RWPE2 (cell line): ENCODE measurements around the gene DCUN1D3.

Experiments used
- ATAC-seq: fragments of 200-7000 bp; cut with Tn5 transposase; 3 replicates; pipeline ENCODE4 v1.9.1; 2021; ENCODE audit warnings: low read depth
- DNase-seq: peaks from one replicate; pipeline ENCODE4 v3.0.0-alpha.2; 2020; ENCODE audit warnings: low spot score
- H3K27ac ChIP-seq: fragments of 450-650 bp; 2 replicates; pipeline ENCODE4 v1.5.1; 2017; ENCODE audit warnings: mild to moderate bottlenecking; ENCODE audit not compliant: poor library complexity, severe bottlenecking
- H3K27me3 ChIP-seq: fragments of 250-450 bp; sonication (Bioruptor Pico); 2 replicates; pipeline ENCODE4 v1.5.1; 2021; ENCODE audit warnings: mild to moderate bottlenecking, moderate library complexity; ENCODE audit not compliant: insufficient read depth, poor library complexity, severe bottlenecking
- H3K36me3 ChIP-seq: fragments of 250-450 bp; sonication (Bioruptor Pico); 2 replicates; pipeline ENCODE4 v1.5.1; 2020; ENCODE audit warnings: low read depth, mild to moderate bottlenecking, moderate library complexity
- H3K4me1 ChIP-seq: fragments of 250-450 bp; sonication (Bioruptor Pico); 2 replicates; pipeline ENCODE4 v1.5.1; 2021; ENCODE audit warnings: mild to moderate bottlenecking, moderate library complexity; ENCODE audit not compliant: insufficient read depth, poor library complexity, severe bottlenecking
- H3K4me3 ChIP-seq: fragments of 250-450 bp; sonication (Bioruptor Pico); 2 replicates; pipeline ENCODE4 v1.5.1; 2021; ENCODE audit warnings: mild to moderate bottlenecking, moderate library complexity; ENCODE audit not compliant: severe bottlenecking
- H3K9me3 ChIP-seq: fragments of 250-450 bp; sonication (Bioruptor Pico); 2 replicates; pipeline ENCODE4 v1.5.1; 2021; ENCODE audit warnings: mild to moderate bottlenecking, moderate library complexity; ENCODE audit not compliant: severe bottlenecking
- TF ChIP-seq, protein P1 (sequence below): fragments of 450-650 bp; IDR thresholded peaks from one replicate; pipeline ENCODE4 v1.5.1; 2017; ENCODE audit warnings: mild to moderate bottlenecking, moderate library complexity; ENCODE audit not compliant: poor library complexity, severe bottlenecking

Gene DCUN1D3

GRCh38 chr16:20918486-20919239 is 18.5 kb upstream of the DCUN1D3 start:
- no peak overlapping the region for H3K4me3 ChIP-seq

DNA sequence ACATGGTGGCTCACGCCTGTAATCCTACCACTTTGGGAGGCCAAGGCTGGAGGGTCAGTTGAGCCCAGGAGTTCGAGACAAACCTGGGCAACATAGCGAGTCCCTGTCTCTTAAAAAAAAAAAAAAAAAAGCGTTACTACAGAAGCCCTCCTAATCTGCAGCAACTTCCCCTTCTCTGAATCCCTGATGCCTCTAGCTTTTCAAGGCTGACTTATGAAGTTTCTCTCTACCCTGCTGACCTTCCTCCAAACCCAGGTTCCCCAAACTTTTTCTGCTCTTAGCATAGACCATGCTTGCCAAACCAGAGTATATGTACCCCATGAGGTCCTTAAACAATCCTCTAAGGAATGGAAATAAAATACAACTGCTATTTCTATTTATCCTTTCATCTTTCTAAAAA is 16.8 kb upstream of the DCUN1D3 start:
- Histone ChIP-seq H3K9me3 (no peaks in the 10 kb centered on the region), H3K4me3 (no peak overlapping the region), H3K27me3 (no peaks in the 10 kb centered on the region), H3K4me1 (peaks cover 16% of the 10 kb centered on the region), H3K27ac (no peak overlapping the region), H3K36me3 (0 out of 2 replicates have a peak, but pooled peaks cover 6% of the 10 kb centered on the region)
- DNase-seq, result no peak
- no peak for ATAC-seq
- TF ChIP-seq, protein P1, sequence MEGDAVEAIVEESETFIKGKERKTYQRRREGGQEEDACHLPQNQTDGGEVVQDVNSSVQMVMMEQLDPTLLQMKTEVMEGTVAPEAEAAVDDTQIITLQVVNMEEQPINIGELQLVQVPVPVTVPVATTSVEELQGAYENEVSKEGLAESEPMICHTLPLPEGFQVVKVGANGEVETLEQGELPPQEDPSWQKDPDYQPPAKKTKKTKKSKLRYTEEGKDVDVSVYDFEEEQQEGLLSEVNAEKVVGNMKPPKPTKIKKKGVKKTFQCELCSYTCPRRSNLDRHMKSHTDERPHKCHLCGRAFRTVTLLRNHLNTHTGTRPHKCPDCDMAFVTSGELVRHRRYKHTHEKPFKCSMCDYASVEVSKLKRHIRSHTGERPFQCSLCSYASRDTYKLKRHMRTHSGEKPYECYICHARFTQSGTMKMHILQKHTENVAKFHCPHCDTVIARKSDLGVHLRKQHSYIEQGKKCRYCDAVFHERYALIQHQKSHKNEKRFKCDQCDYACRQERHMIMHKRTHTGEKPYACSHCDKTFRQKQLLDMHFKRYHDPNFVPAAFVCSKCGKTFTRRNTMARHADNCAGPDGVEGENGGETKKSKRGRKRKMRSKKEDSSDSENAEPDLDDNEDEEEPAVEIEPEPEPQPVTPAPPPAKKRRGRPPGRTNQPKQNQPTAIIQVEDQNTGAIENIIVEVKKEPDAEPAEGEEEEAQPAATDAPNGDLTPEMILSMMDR, result no peak

More at GRCh38 chr16:20918486-20919239, 18.5 kb upstream of the DCUN1D3 start:
- Histone ChIP-seq H3K27ac (no peak overlapping the region), H3K36me3 (0 out of 2 replicates have a peak, but pooled peaks cover 6% of the 10 kb centered on the region), H3K4me1 (peaks cover 6% of the 10 kb centered on the region), H3K9me3 (no peaks in the 10 kb centered on the region), H3K27me3 (no peaks in the 10 kb centered on the region)
- TF ChIP-seq, protein P1, result no peak
- no peak for ATAC-seq
- DNase-seq, result no peak

- ATAC-seq, result no peak
- Histone ChIP-seq H3K4me1 (peaks cover 23% of the 10 kb centered on the region), H3K27me3 (no peaks in the 10 kb centered on the region), H3K27ac (no peak overlapping the region), H3K4me3 (no peak overlapping the region), H3K9me3 (no peaks in the 10 kb centered on the region), H3K36me3 (0 out of 2 replicates have a peak, but pooled peaks cover 6% of the 10 kb centered on the region)
- TF ChIP-seq, protein P1, result no peak
- DNase-seq, result no peak
These were observed 16.1 kb upstream of the DCUN1D3 start for GRCh38 chr16:20916289-20916688.

DNA sequence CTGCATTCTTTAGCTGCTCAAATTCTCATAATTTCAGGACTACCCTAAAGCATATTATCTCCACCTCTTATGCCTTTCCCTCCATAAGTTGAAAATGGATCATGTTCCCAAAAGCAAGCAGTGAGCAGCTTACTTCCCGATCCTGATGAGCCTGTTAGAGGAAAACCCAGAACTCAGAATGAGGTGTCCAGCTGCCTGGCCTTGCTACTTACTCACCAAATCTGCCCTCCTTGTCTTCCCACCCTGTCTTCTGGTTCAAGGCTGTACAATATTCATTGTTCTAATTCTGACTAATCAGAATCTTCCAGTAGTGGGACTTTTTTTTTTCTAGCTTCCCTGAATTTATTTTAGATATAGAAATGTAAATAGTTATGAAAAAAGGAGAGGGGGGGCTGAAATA is 11.2 kb upstream of the DCUN1D3 start:
- Histone ChIP-seq H3K4me3 (no peak overlapping the region), H3K9me3 (no peaks in the 10 kb centered on the region), H3K27ac (peak overlapping the region; percentile 99), H3K4me1 (peaks cover 42% of the 10 kb centered on the region), H3K27me3 (no peaks in the 10 kb centered on the region), H3K36me3 (no peaks in the 10 kb centered on the region)
- ATAC-seq, result peak; percentile 56
- TF ChIP-seq, protein P1, result no peak
- no peak for DNase-seq

DNA sequence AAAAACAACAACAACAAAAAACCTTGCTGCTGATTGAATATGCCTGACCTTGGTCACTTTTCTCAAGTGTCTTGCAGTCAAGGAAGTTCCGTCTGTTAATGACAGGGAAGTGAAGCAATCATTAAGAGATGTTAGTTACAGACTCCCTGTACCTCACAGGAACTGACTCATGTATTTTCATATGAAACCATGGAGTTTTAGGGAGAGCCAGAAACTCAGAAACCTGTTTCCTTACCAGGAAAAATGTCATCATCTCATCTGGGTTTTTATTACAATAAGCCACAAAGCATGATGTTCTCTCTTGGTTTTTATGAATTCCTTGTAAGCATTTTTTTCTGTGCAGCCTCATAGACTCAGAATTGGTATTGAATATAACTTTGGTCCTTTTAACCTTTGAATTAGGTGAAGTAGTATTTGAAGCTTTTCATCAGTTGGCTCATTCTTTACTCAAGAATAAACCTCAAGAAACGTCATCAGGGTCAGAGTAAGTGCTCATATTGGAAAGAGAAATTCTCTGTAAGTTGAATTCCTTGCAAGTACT is 10.7 kb upstream of the DCUN1D3 start:
- TF ChIP-seq, protein P1, result no peak
- peak; percentile 74 for ATAC-seq
- peak overlapping the region; percentile 99 for H3K27ac ChIP-seq
- no peak overlapping the region for H3K4me3 ChIP-seq
- no peaks in the 10 kb centered on the region for H3K36me3 ChIP-seq
- H3K4me1 ChIP-seq, result peaks cover 47% of the 10 kb centered on the region
- no peaks in the 10 kb centered on the region for H3K9me3 ChIP-seq
- no peaks in the 10 kb centered on the region for H3K27me3 ChIP-seq
- no peak for DNase-seq
